GM23338 (cell line): ENCODE results near the gene SBK3. TPM values are rescaled to one million over a fixed set of nuclear protein-coding genes. Genes with fewer than 3 reads are reported as not detected.

Experiments
- ATAC-seq: fragments of 200-7000 bp; cut with Tn5 transposase; 3 replicates; pipeline ENCODE4 v1.9.1; 2020
- DNase-seq: peaks from one replicate; pipeline ENCODE4 v3.0.0-alpha.2; 2015; ENCODE audit warnings: low spot score
- H2AFZ ChIP-seq: fragments of 200-600 bp; sonication (generic); 2 replicates; pipeline ENCODE4 v1.8.0; 2016; ENCODE audit warnings: antibody characterized with exemption, mild to moderate bottlenecking, moderate library complexity
- H3F3A ChIP-seq: fragments of 200-600 bp; sonication (generic); replicated peaks from 2 replicates; pipeline ENCODE4 v1.8.0; 2017; ENCODE audit warnings: antibody characterized with exemption, mixed run types, low read depth
- H3K27ac ChIP-seq: fragments of 200-600 bp; sonication (generic); 2 replicates; pipeline ENCODE4 v1.6.1; 2016; ENCODE audit warnings: low read depth
- H3K27me3 ChIP-seq: fragments of 200-600 bp; sonication (generic); 2 replicates; pipeline ENCODE4 v1.8.0; 2016; ENCODE audit warnings: mild to moderate bottlenecking, mixed run types, moderate library complexity; ENCODE audit not compliant: insufficient read depth
- H3K36me3 ChIP-seq: fragments of 200-600 bp; sonication (generic); 2 replicates; pipeline ENCODE4 v1.8.0; 2016; ENCODE audit warnings: mild to moderate bottlenecking; ENCODE audit not compliant: insufficient read depth
- H3K4me1 ChIP-seq: fragments of 200-600 bp; sonication (generic); 2 replicates; pipeline ENCODE4 v1.8.0; 2016; ENCODE audit warnings: mild to moderate bottlenecking, moderate library complexity; ENCODE audit not compliant: insufficient read depth
- H3K4me2 ChIP-seq: fragments of 200-600 bp; sonication (generic); 2 replicates; pipeline ENCODE4 v1.7.1; 2017; ENCODE audit warnings: mixed run types
- H3K4me3 ChIP-seq: fragments of 200-600 bp; sonication (generic); 2 replicates; pipeline ENCODE4 v1.6.1; 2016; ENCODE audit warnings: mixed run types
- H3K79me2 ChIP-seq: fragments of 200-600 bp; sonication (generic); replicated peaks from 2 replicates; pipeline ENCODE4 v1.8.0; 2017; ENCODE audit warnings: mild to moderate bottlenecking; ENCODE audit not compliant: insufficient read depth
- H3K9me2 ChIP-seq: fragments of 200-600 bp; sonication (generic); 2 replicates; pipeline ENCODE4 v1.8.0; 2017; ENCODE audit not compliant: insufficient read depth
- H4K20me1 ChIP-seq: fragments of 200-600 bp; sonication (generic); replicated peaks from 2 replicates; pipeline ENCODE4 v1.8.0; 2017; ENCODE audit warnings: mild to moderate bottlenecking; ENCODE audit not compliant: insufficient read depth
- H3K27ac Mint-ChIP-seq: 2 replicates; pipeline ENCODE4 v1.8.0; 2020; ENCODE audit warnings: inconsistent platforms, mild to moderate bottlenecking, moderate library complexity, mixed read lengths
- H3K27me3 Mint-ChIP-seq: 3 replicates; pipeline ENCODE4 v1.8.0; 2022; ENCODE audit warnings: low read depth, mild to moderate bottlenecking, moderate library complexity, mixed read lengths, inconsistent platforms; ENCODE audit not compliant: insufficient read depth, poor library complexity
- H3K36me3 Mint-ChIP-seq: 3 replicates; pipeline ENCODE4 v1.8.0; 2021; ENCODE audit warnings: low read depth, mild to moderate bottlenecking, inconsistent platforms, moderate library complexity, mixed read lengths
- H3K4me1 Mint-ChIP-seq: 3 replicates; pipeline ENCODE4 v1.8.0; 2020; ENCODE audit warnings: mild to moderate bottlenecking, inconsistent platforms, mixed read lengths
- H3K4me3 Mint-ChIP-seq: 3 replicates; pipeline ENCODE4 v1.8.0; 2021; ENCODE audit warnings: moderate library complexity, mild to moderate bottlenecking, inconsistent platforms, mixed read lengths
- H3K9me3 Mint-ChIP-seq: 3 replicates; pipeline ENCODE4 v1.8.0; 2020; ENCODE audit warnings: moderate library complexity, mild to moderate bottlenecking, inconsistent platforms, mixed read lengths
- CREB1 ChIP-seq: fragments of 250-450 bp; sonication (Bioruptor Pico); IDR thresholded peaks from 2 replicates; pipeline ENCODE4 v1.5.0; 2020; ENCODE audit warnings: low read depth, mild to moderate bottlenecking, moderate library complexity
- CTCF ChIP-seq, 2 experiments: fragments of 200-600 bp in 1 of 2; sonication (generic) in 1 of 2; conservative IDR thresholded peaks; 2 replicates each; pipeline versions ENCODE4 v1.5.1 to v1.6.1; 2016 to 2017; ENCODE audit warnings: antibody characterized with exemption in 2 of 2, low read depth in 2 of 2, mild to moderate bottlenecking in 2 of 2, moderate library complexity in 1 of 2
- ETS1 ChIP-seq: IDR thresholded peaks from 2 replicates; pipeline ENCODE4 v1.6.1; 2016; ENCODE audit warnings: antibody characterized with exemption
- EZH2 ChIP-seq: fragments of 200-600 bp; sonication (generic); IDR thresholded peaks from one replicate; pipeline ENCODE4 v1.8.0; 2017; ENCODE audit warnings: antibody characterized with exemption, mild to moderate bottlenecking, low read depth; ENCODE audit not compliant: unreplicated experiment
- EZH2phosphoT487 ChIP-seq: fragments of 200-600 bp; sonication (generic); IDR thresholded peaks from one replicate; pipeline ENCODE4 v1.8.1; 2018; ENCODE audit warnings: antibody characterized with exemption; ENCODE audit not compliant: unreplicated experiment
- JUNB ChIP-seq: IDR thresholded peaks from one replicate; pipeline ENCODE4 v1.6.1; 2016; ENCODE audit warnings: antibody characterized with exemption; ENCODE audit not compliant: unreplicated experiment
- NANOG ChIP-seq: IDR thresholded peaks from 2 replicates; pipeline ENCODE4 v1.6.1; 2016; ENCODE audit warnings: antibody characterized with exemption, borderline replicate concordance
- POLR2AphosphoS5 ChIP-seq: IDR thresholded peaks from 2 replicates; pipeline ENCODE4 v1.6.1; 2016; ENCODE audit warnings: antibody characterized with exemption, low read depth
- REST ChIP-seq: IDR thresholded peaks from one replicate; pipeline ENCODE4 v1.6.1; 2018; ENCODE audit warnings: antibody characterized with exemption; ENCODE audit not compliant: unreplicated experiment
- STAT1 ChIP-seq: IDR thresholded peaks from one replicate; pipeline ENCODE4 v1.6.1; 2016; ENCODE audit warnings: antibody characterized with exemption; ENCODE audit not compliant: unreplicated experiment
- ZNF114 ChIP-seq: fragments of 250-450 bp; sonication (Bioruptor Pico); IDR thresholded peaks from 2 replicates; pipeline ENCODE4 v1.5.0; 2020; ENCODE audit warnings: mild to moderate bottlenecking, moderate library complexity
- ZNF331 ChIP-seq: fragments of 250-450 bp; sonication (Bioruptor Pico); IDR thresholded peaks from 2 replicates; pipeline ENCODE4 v1.5.0; 2020; ENCODE audit warnings: low read depth, mild to moderate bottlenecking, moderate library complexity
- ZNF462 ChIP-seq: fragments of 250-450 bp; sonication (Bioruptor Pico); IDR thresholded peaks from 2 replicates; pipeline ENCODE4 v1.5.0; 2020; ENCODE audit warnings: mild to moderate bottlenecking, moderate library complexity
- polyA plus RNA-seq: library from polyadenylated mRNA; unstranded; fragments of >200 nt; fragmentation: Nextera tagmentation; extraction: Ambion mirVana; gene quantifications from 2 replicates; pipeline ENCODE4 v1.2.1, GENCODE V29; 2016
- total RNA-seq: library from RNA; depleted of rRNA; stranded (reverse); fragments of >200 nt; shearing (Covaris generic); gene quantifications from 2 replicates; pipeline ENCODE4 v1.2.3, GENCODE V29; 2014

Gene SBK3
- total and polyA plus RNA-seq, 2 experiments from 2014 or later, result 0.27 to 0.94 TPM

GRCh38 chr19:55554302-55554701 lies 9.0 kb upstream of the SBK3 start:
- H3K36me3 ChIP-seq, result no peaks in the 10 kb centered on the region
- H3K79me2 ChIP-seq, result no peaks in the 10 kb centered on the region
- no peak for ATAC-seq
- no peaks in the 10 kb centered on the region for H3K27me3 ChIP-seq
- H3K9me3 Mint-ChIP-seq, result no peaks in the 10 kb centered on the region
- no peak for TF ChIP-seq STAT1
- no peak for TF ChIP-seq ETS1
- TF ChIP-seq REST, result no peak
- TF ChIP-seq ZNF114 (CRISPR knock-in tag), result no peak
- no peak for TF ChIP-seq NANOG
- no peak for TF ChIP-seq POLR2AphosphoS5
- no peak for TF ChIP-seq CTCF (conservative IDR thresholded peaks at IDR 0.05; ENCODE audit: low read depth in 2 of 2)
- no peak for TF ChIP-seq EZH2phosphoT487
- TF ChIP-seq ZNF462 (CRISPR knock-in tag), result no peak
- no peak for TF ChIP-seq CREB1 (CRISPR knock-in tag)
- TF ChIP-seq EZH2, result no peak
- TF ChIP-seq ZNF331 (CRISPR knock-in tag), result no peak
- no peak for TF ChIP-seq JUNB
- H3K4me2 ChIP-seq, result no peak overlapping the region
- no peak overlapping the region for H3K4me3 ChIP-seq
- no peak overlapping the region for H2AFZ ChIP-seq
- H3K36me3 Mint-ChIP-seq, result no peaks in the 10 kb centered on the region
- no peak overlapping the region for H3K4me3 Mint-ChIP-seq
- no peaks in the 10 kb centered on the region; the same call in 1 of the 2 replicates for H3F3A ChIP-seq
- peaks cover 17% of the 10 kb centered on the region for H3K4me1 ChIP-seq
- H4K20me1 ChIP-seq, result no peaks in the 10 kb centered on the region
- H3K9me2 ChIP-seq, result no peaks in the 10 kb centered on the region
- no peak for DNase-seq
- H3K27ac Mint-ChIP-seq, result no peak overlapping the region
- H3K4me1 Mint-ChIP-seq, result peaks cover 34% of the 10 kb centered on the region
- H3K27ac ChIP-seq, result no peak overlapping the region
- peaks cover 21% of the 10 kb centered on the region for H3K27me3 Mint-ChIP-seq
